GM10266 (cell line): ENCODE data around the gene ANKRD12.

ENCODE experiments used
- DNase-seq: peaks from one replicate; pipeline ENCODE4 v3.0.0; 2012; ENCODE audit errors: extremely low spot score
- CTCF ChIP-seq: IDR thresholded peaks from 2 replicates; pipeline ENCODE4 v1.5.1; 2012; ENCODE audit warnings: mild to moderate bottlenecking, low read depth; ENCODE audit not compliant: control insufficient read depth, insufficient read depth; ENCODE audit errors: missing control alignments

The ANKRD12 gene

DNA sequence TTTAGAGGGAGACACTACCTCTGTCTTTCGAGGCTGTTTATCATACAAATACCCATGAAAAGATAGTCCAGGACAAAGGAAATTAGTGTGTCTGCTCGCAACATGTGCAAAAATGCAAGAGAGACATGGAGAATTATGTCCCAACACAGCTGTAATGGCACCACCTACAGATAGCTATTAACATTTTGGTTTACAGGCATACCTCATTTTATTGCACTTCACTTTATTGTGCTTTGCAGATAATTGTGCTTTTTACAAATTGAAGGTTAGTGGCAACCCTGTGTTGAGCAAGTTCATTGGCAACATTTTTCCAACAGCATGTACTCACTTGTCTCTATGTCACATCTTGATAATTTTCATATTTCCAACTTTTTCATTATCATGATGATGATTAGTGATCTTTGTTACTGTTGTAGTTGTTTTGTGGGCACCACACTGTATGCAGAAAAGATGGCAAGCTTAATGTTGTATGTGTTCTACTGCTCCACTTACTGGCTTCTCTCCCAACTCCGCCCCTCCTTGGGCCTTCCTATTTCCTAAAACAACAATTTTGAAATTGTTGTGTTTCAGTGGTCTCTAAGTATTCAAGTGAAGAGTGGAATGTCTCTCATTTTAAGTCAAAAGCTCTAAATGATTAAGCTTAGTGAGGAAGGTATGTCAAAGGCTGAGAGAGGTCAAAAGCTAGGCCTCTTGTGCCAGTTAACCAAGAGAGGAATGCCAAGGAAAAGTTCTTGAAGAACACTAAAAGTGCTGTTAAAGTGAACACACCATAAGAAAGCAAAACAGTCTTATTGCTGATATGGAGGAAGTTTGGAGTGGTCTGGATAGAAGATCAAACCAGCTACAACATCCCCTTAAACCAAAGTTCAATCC lies 52.0 kb downstream of the ANKRD12 start:
- TF ChIP-seq CTCF, result no peak
- DNase-seq, result no peak

DNA sequence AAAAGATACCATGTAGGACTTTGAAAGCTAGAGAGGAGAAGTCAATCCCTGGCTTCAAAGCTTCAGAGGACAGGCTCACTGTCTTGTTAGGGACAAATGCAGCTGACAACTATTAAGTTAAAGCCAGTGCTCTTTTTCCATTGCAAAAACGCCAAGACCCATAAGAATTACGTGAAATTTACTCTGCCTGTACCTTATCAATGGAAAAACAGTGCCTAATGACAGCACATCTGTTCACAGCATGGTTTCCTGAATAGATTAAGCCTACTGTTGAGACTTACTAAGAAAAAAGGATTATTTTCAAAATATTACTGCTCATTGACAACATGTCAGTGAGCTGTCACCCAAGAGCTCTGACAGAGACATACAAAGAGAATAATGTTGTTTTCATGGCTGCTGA lies 52.9 kb downstream of the ANKRD12 start:
- no peak for TF ChIP-seq CTCF
- no peak for DNase-seq

- no peak for TF ChIP-seq CTCF
Observed at GRCh38 chr18:9191658-9192256, 55.2 kb downstream of the ANKRD12 start.

DNA sequence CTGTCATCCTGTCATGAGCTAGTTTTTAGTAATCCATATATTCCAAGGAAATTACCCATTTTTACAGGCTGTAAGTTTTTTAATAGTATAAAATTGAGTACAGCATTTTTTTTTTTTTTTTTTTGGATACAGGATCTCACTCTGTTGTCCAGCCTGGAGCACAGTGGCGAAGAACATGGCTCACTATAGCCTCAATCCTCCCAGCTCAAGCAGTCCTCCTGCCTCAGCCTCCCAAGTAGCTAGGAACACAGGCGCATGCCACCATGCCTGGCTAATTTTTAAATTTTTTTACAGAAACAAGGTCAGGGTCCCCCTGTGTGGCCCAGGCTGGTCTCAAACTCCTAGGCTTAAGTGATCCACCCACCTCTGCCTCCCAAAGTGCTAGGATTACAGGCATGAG lies 56.5 kb downstream of the ANKRD12 start:
- DNase-seq, result no peak
- no peak for TF ChIP-seq CTCF

More at GRCh38 chr18:9191658-9192256, 55.2 kb downstream of the ANKRD12 start:
- no peak for DNase-seq

DNA sequence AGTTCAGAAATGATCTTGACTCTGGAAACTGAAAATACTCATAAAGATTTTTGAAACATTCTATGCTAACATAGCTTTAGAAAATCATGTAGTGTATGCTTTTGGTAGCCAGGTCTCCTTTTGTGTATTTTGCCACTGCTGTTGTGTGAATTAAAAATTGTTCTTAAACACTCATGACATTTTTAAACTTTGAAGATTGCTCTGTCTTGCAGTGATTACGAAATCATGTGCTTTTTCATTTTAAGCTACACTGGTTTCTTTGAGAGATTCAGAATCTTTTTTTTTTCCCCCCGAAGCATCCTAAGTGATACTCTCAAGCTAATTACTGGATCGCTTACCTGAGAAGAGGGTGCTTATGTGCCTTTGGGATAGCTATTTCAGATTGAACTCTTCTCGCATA lies 60.0 kb downstream of the ANKRD12 start:
- DNase-seq, result no peak
- TF ChIP-seq CTCF, result no peak

- DNase-seq, result no peak
- no peak for TF ChIP-seq CTCF
Observed at GRCh38 chr18:9199681-9200080, 63.1 kb downstream of the ANKRD12 start.

DNA sequence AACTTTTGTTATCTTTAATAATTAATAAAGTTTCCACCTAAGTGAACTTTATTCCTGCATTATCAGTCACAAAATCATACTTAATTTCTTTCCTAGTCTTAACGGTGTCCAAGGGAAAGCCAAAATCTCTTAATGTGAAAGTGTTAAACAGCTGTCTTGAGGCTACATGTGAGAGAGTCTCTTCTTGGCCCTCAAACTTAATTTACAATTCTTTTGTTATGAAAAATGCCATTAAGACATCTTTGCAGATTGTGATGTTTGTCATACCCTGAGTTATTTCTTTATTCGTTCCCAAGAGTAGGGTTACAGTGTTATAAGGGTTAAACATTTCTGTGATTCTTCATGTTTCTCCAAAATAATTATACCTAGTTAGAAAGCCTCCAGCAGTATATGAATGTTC lies 64.6 kb downstream of the ANKRD12 start:
- DNase-seq, result no peak
- TF ChIP-seq CTCF, result no peak
